GM18499 (cell line): Measurements from ENCODE around the gene INPP5J.
"Not testable (repeated sequence)": the region's sequence is repeated elsewhere in the genome, so short reads cannot be mapped to it uniquely, and the experiment has no call there.

Source experiments
- ATAC-seq: cut with Tn5 transposase; IDR thresholded peaks from one replicate; pipeline ENCODE4 v1.9.1; 2021; ENCODE audit warnings: moderate number of reproducible peaks; ENCODE audit not compliant: insufficient read depth, unreplicated experiment

INPP5J gene

GRCh38 chr22:31086703-31087330, 35.9 kb upstream of the INPP5J start:
- ATAC-seq: no peak

DNA sequence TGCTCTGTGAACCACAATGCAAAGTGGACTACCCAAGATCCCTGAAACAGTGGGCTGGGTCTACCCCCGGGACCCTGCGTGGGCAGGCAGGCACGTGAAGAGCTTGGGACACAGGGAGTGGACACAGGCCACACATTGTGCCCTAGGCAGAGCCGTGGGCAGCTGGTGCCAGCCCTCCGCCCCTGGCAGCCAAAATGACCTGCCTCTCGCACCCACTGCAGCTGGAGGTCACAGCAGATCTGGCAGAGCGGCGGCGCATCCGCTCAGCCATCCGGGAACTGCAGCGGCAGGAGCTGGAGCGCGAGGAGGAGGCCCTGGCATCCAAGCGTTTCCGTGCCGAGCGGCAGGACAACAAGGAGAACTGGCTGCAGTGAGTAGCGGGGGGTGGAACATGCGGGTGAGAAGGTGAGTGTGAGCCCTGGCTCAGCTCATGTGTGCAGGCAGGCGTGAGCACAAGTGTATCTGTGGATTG, 35.0 kb upstream of the INPP5J start:
- ATAC-seq: no peak

DNA sequence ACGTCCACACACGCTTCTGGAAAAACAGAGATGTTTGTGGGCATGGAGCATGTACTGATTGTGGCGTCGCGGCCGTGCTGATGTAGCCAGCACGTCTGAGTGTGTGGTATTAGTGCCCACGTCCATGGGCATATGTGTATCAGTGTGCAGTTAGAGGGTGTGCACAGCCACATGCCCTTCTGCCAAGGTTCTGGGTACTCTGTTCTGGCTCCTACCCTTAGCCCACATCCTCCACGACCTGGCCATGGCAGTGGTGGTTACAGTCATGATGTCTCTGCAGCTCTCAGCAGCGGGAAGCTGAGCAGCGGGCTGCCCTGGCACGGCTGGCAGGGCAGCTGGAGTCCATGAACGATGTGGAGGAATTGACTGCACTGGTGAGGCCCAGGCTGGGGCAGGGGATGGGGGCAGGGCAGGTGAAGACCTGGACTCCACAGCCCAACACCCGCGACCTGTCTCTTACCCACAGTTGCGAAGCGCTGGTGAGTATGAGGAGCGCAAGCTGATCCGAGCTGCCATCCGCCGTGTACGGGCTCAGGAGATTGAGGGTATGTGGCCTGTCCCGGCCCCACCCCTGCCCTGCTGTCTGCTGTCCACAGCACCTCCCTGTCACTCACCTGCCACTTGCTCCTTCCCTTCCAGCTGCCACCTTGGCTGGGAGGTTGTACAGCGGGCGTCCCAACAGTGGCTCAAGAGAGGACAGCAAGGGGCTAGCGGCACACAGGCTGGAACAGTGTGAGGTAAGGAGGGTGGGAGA, 34.4 kb upstream of the INPP5J start:
- ATAC-seq: no peak

GRCh38 chr22:31089160-31090100, 33.3 kb upstream of the INPP5J start:
- ATAC-seq: no peak

- no peak for ATAC-seq
These were observed 32.3 kb upstream of the INPP5J start for GRCh38 chr22:31090217-31091085.

DNA sequence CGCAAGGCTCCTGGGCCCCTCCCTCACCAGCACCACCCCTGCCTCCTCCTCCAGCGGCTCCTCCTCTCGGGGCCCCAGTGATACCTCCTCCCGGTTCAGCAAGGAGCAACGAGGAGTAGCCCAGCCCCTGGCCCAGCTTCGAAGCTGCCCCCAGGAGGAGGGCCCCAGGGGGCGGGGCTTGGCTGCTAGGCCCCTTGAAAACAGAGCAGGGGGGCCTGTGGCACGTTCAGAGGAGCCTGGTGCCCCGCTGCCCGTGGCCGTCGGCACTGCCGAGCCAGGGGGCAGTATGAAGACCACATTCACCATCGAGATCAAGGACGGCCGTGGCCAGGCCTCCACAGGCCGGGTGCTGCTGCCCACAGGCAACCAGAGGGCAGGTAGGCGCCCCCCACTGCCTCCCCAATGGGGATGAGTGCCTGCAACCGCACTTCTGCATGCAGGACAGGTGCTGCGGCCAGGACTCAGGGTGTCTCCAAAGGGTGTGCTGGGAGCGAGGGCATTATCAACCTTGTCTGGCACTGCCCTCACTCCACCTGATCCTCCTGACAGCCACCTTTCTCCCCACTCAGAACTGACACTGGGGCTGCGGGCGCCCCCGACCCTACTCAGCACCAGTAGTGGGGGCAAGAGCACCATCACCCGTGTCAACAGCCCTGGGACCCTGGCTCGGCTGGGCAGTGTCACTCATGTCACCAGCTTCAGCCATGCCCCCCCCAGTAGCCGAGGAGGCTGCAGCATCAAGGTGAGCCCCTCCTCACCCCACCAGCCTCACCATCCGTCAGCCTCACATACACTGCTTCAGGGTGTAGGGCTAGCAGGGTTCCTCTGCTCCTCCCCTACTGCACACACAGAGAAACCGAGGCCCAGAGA, 31.4 kb upstream of the INPP5J start:
- ATAC-seq: no peak

- ATAC-seq: no peak
These were observed 30.6 kb upstream of the INPP5J start for GRCh38 chr22:31092161-31092560.

DNA sequence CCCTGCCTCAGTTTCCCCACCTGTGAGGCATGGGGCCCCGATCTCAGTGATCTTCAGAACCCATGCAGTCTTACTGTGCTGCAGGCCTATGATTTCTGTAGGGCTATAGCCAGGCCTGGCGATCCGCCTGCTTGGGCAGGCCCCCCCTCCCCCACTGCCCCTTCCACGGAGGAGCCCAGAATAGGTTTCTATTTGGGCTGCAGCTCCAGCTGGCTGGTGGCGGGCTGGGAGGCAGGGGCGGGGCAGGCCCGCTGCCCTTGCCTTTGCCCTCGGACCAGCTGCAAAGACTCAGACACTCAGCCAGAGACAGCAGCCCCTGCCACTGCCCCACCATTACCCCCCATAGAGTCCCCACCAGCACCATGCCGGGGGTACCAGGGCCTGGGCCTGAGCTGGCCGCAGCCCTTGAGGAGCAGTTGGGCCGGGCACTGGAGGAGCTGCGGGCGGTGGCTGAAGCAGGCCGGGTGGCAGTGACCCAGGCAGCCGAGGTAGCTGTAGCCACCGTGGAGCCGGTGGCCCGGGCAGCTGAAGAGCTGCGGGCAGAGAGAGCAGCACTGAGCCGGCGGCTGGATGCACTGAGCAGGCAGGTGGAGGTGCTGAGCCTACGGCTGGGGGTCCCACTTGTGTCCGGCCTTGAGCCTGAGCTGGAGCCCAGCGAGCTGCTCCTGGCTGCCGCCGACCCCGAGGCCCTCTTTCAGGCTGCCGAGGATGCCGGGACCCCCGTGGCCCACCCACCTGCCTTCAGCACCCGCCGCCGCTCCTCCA, 29.5 kb upstream of the INPP5J start:
- no peak for ATAC-seq

DNA sequence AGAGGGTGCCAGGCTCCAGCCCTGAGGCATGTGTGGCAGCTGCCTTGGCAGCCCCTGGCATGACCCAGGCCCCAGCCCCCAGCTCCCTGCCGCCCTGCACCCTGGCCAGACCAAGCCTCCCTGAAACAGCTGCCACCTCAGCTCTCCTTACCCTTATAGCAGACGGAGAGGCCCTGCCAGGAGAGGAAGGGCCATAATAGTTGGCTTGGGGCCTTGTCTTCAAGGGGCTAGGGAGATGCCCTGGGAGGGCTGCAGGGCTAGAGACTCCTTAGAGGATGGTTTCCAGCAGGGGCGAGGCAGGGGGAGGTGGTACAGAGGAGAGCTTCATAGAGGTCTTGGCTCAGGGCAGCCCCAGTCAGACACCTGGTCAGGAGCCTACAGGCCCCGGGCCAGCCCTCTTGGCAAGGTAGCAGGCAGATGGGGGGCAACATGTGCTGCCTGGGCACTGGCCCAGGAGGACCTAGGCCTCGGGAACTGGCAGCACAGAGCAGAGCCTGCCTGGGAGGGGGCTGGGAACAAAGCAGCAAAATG, 28.7 kb upstream of the INPP5J start:
- ATAC-seq: no peak

GRCh38 chr22:31094741-31095140, 28.0 kb upstream of the INPP5J start:
- ATAC-seq: no peak

- ATAC-seq: no peak
These were observed 27.0 kb upstream of the INPP5J start for GRCh38 chr22:31095637-31096249.

DNA sequence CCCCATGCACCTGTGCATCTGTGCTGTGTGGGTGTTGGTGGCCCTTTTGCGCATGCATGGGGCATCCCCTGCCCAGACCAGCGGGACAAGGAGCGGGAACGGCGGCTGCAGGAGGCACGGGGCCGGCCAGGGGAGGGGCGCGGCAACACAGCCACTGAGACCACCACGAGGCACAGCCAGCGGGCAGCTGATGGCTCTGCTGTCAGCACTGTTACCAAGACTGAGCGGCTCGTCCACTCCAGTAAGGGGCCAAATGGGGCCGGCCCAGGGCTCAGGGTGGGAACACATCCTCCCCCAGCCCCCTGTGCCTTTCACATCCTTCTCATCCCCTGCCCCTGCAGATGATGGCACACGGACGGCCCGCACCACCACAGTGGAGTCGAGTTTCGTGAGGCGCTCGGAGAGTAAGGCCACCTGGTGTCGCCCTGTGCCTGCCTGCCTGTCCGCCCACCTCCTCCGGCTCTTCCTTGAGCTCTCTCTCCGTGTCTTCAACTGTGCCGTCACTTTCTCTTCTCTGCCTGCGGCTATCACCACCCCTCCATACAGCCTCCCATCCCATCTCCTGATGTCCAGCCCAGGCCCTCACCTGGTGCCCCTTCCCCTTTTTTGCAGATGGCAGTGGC, 26.0 kb upstream of the INPP5J start:
- no peak for ATAC-seq

DNA sequence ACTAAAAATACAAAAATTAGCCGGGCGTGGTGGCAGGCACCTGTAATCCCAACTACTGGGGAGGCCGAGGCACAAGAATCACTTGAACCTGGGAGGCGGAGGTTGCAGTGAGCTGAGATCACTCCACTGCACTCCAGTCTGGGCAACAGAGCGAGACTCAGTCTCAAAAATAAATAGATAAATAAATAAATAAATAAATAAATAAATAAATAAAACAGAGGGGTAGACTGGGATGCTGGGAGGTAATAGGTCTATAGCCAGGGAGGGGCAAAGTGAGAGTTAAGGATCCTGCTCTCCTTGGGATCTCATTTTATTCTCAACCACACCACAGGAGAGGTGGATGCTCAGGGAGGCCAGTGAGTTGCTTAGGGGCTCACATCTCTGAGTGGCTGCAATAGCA, 25.2 kb upstream of the INPP5J start:
- ATAC-seq: not testable (repeated sequence)

GRCh38 chr22:31097941-31098631, 24.7 kb upstream of the INPP5J start:
- no peak for ATAC-seq

DNA sequence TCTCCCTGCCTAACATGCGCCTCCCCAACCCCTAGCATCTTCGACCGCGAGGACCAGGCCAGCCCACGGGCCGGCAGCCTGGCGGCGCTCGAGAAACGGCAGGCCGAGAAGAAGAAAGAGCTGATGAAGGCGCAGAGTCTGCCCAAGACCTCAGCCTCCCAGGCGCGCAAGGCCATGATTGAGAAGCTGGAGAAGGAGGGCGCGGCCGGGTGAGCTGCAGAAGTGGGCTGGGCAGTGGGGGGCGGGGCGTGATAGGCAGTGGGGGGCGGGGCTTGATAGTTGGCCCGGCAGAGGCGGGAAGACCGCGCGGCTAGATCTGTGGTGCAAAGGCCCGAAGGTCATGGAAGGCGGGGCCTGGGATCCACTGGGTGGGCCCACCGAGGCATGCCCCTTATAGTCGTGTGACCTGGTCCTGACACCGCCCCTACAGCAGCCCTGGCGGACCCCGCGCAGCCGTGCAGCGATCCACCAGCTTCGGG, 24.1 kb upstream of the INPP5J start:
- no peak for ATAC-seq

DNA sequence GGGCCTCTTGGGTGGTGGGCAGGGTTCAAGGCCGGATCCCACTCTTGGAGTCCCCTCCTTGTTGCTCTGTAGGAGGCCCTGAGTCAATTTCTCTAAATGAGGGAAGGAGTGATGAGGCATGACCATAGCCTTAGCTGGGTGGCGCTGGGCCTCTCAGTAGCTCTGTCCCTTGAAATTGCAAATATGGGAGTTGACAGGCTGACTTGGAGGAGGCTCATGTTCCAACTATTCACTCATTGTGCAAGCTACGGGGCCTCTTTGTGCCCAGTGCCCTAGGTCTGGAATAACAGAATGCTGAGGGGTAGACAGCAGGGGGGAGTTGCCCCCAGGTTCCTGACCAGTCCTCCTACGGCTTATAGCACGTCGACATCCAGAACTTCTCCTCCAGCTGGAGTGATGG, 23.4 kb upstream of the INPP5J start:
- no peak for ATAC-seq
